ENCODE measurements around the gene POLD2.

The POLD2 gene

GRCh38 chr7:44093102-44093641 is 30.2 kb downstream of the POLD2 start:
- H3K9me3 ChIP-seq (ENCODE audit: control extremely low read depth in 1 of 5, control insufficient read depth in 4 of 5, insufficient read depth in 2 of 5, low read depth in 1 of 5, low read length in 4 of 5): no peaks in the 10 kb centered on the region
- POLR2A ChIA-PET: no interaction called here
- DNase-seq: no peak

GRCh38 chr7:44087911-44088838 is 35.2 kb downstream of the POLD2 start:
- Histone ChIP-seq H3K36me3 (ENCODE audit: control insufficient read depth in 4 of 4, insufficient read depth in 4 of 4, low read length in 3 of 4) (no peaks in the 10 kb centered on the region), H3K9me3 (ENCODE audit: control extremely low read depth in 1 of 5, control insufficient read depth in 4 of 5, insufficient read depth in 2 of 5, low read depth in 1 of 5, low read length in 4 of 5) (no peaks in the 10 kb centered on the region), H3K4me1 (ENCODE audit: control extremely low read depth in 1 of 4, control insufficient read depth in 4 of 4, insufficient read depth in 4 of 4, low read length in 3 of 4) (peaks cover 0 to under 1% (median 0%) of the 10 kb centered on the region in 4 experiments), H3K27ac (ENCODE audit: insufficient read depth in 1 of 2, low read depth in 1 of 2, low read length in 2 of 2, poor library complexity in 1 of 2, severe bottlenecking in 2 of 2) (no peak overlapping the region), H3K27me3 (replicated peaks in 2 of 5; ENCODE audit: control insufficient read depth in 4 of 5, insufficient read depth in 5 of 5, low read length in 4 of 5) (no peaks in the 10 kb centered on the region), H3K4me3 (ENCODE audit: control insufficient read depth in 1 of 7, extremely low read depth in 1 of 7, insufficient read depth in 4 of 7, low read depth in 2 of 7, low read length in 6 of 7) (no peak overlapping the region)
- 90% methylated on average over 16 of the region's 20 CpGs for WGBS (ENCODE audit: insufficient coverage)
- DNase-seq: no peak
- CTCF ChIA-PET: interaction anchor here (1.0 to 1.5 kb wide), 5 partner anchors 9 to 14 kb away, joined by 3 to 4 read pairs (median 3); no protein-coding TSS in a partner anchor
- POLR2A ChIA-PET: no interaction called here

More at GRCh38 chr7:44093102-44093641, 30.2 kb downstream of the POLD2 start:
- Histone ChIP-seq H3K4me1 (ENCODE audit: control extremely low read depth in 1 of 4, control insufficient read depth in 4 of 4, insufficient read depth in 4 of 4, low read length in 3 of 4) (peaks cover 6 to 18% (median 14%) of the 10 kb centered on the region in 4 experiments), H3K4me3 (ENCODE audit: control insufficient read depth in 1 of 7, extremely low read depth in 1 of 7, insufficient read depth in 4 of 7, low read depth in 2 of 7, low read length in 6 of 7) (no peak overlapping the region), H3K27me3 (replicated peaks in 2 of 5; ENCODE audit: control insufficient read depth in 4 of 5, insufficient read depth in 5 of 5, low read length in 4 of 5) (no peaks in the 10 kb centered on the region), H3K27ac (ENCODE audit: insufficient read depth in 1 of 2, low read depth in 1 of 2, low read length in 2 of 2, poor library complexity in 1 of 2, severe bottlenecking in 2 of 2) (no peak overlapping the region), H3K36me3 (ENCODE audit: control insufficient read depth in 4 of 4, insufficient read depth in 4 of 4, low read length in 3 of 4) (no peaks in the 10 kb centered on the region)
- CTCF ChIA-PET: interaction anchor here (0.9 to 1.5 kb wide), 3 partner anchors 9 to 103 kb away, joined by 3 read pairs; no protein-coding TSS in a partner anchor
- 63% methylated on average over 3 of the region's 6 CpGs for WGBS (ENCODE audit: insufficient coverage)

- POLR2A ChIA-PET: no interaction called here
- peaks cover 0 to 9% (median 4%) of the 10 kb centered on the region in 4 experiments for H3K4me1 ChIP-seq (ENCODE audit: control extremely low read depth in 1 of 4, control insufficient read depth in 4 of 4, insufficient read depth in 4 of 4, low read length in 3 of 4)
These were observed 36.7 kb downstream of the POLD2 start for GRCh38 chr7:44086627-44087026.

GRCh38 chr7:44085546-44085945 is 37.8 kb downstream of the POLD2 start:
- H3K4me1 ChIP-seq (ENCODE audit: control extremely low read depth in 1 of 4, control insufficient read depth in 4 of 4, insufficient read depth in 4 of 4, low read length in 3 of 4): peaks cover 3 to 18% (median 13%) of the 10 kb centered on the region in 4 experiments
- peak in 1 of 3 donors; percentile 27 for DNase-seq
- H3K9me3 ChIP-seq (ENCODE audit: control extremely low read depth in 1 of 5, control insufficient read depth in 4 of 5, insufficient read depth in 2 of 5, low read depth in 1 of 5, low read length in 4 of 5): no peaks in the 10 kb centered on the region
- POLR2A ChIA-PET: no interaction called here
- no peak overlapping the region for H3K4me3 ChIP-seq (ENCODE audit: control insufficient read depth in 1 of 7, extremely low read depth in 1 of 7, insufficient read depth in 4 of 7, low read depth in 2 of 7, low read length in 6 of 7)
- H3K27ac ChIP-seq (ENCODE audit: insufficient read depth in 1 of 2, low read depth in 1 of 2, low read length in 2 of 2, poor library complexity in 1 of 2, severe bottlenecking in 2 of 2): no peak overlapping the region
- no peaks in the 10 kb centered on the region for H3K27me3 ChIP-seq (replicated peaks in 2 of 5; ENCODE audit: control insufficient read depth in 4 of 5, insufficient read depth in 5 of 5, low read length in 4 of 5)
- H3K36me3 ChIP-seq (ENCODE audit: control insufficient read depth in 4 of 4, insufficient read depth in 4 of 4, low read length in 3 of 4): peaks cover 0 to 5% (median under 1%) of the 10 kb centered on the region in 4 experiments
- WGBS (ENCODE audit: insufficient coverage): 100% methylated on average over 3 of the region's 3 CpGs
- CTCF ChIA-PET: interaction anchor here (1.3 to 1.9 kb wide), 3 partner anchors 12 to 22 kb away, joined by 3 to 6 read pairs (median 4); no protein-coding TSS in a partner anchor

More at GRCh38 chr7:44086627-44087026, 36.7 kb downstream of the POLD2 start:
- Histone ChIP-seq H3K36me3 (ENCODE audit: control insufficient read depth in 4 of 4, insufficient read depth in 4 of 4, low read length in 3 of 4) (no peaks in the 10 kb centered on the region), H3K4me3 (ENCODE audit: control insufficient read depth in 1 of 7, extremely low read depth in 1 of 7, insufficient read depth in 4 of 7, low read depth in 2 of 7, low read length in 6 of 7) (no peak overlapping the region), H3K27ac (ENCODE audit: insufficient read depth in 1 of 2, low read depth in 1 of 2, low read length in 2 of 2, poor library complexity in 1 of 2, severe bottlenecking in 2 of 2) (no peak overlapping the region), H3K9me3 (ENCODE audit: control extremely low read depth in 1 of 5, control insufficient read depth in 4 of 5, insufficient read depth in 2 of 5, low read depth in 1 of 5, low read length in 4 of 5) (no peaks in the 10 kb centered on the region), H3K27me3 (replicated peaks in 2 of 5; ENCODE audit: control insufficient read depth in 4 of 5, insufficient read depth in 5 of 5, low read length in 4 of 5) (no peaks in the 10 kb centered on the region)
- 91% methylated on average over 1 of the region's 3 CpGs for whole genome bisulfite sequencing (ENCODE audit: insufficient coverage)
- DNase-seq: no peak
- CTCF ChIA-PET: interaction anchor here (1.0 to 1.5 kb wide), 2 partner anchors 11 to 16 kb away, joined by 3 to 6 read pairs; no protein-coding TSS in a partner anchor

GRCh38 chr7:44084701-44085100 is 38.6 kb downstream of the POLD2 start:
- 86% methylated on average over 4 of the region's 4 CpGs for WGBS (ENCODE audit: insufficient coverage)
- Histone ChIP-seq H3K27me3 (replicated peaks in 2 of 5; ENCODE audit: control insufficient read depth in 4 of 5, insufficient read depth in 5 of 5, low read length in 4 of 5) (no peaks in the 10 kb centered on the region), H3K4me1 (ENCODE audit: control extremely low read depth in 1 of 4, control insufficient read depth in 4 of 4, insufficient read depth in 4 of 4, low read length in 3 of 4) (peaks cover 3 to 18% (median 13%) of the 10 kb centered on the region in 4 experiments), H3K27ac (ENCODE audit: insufficient read depth in 1 of 2, low read depth in 1 of 2, low read length in 2 of 2, poor library complexity in 1 of 2, severe bottlenecking in 2 of 2) (no peak overlapping the region), H3K9me3 (ENCODE audit: control extremely low read depth in 1 of 5, control insufficient read depth in 4 of 5, insufficient read depth in 2 of 5, low read depth in 1 of 5, low read length in 4 of 5) (no peaks in the 10 kb centered on the region), H3K4me3 (ENCODE audit: control insufficient read depth in 1 of 7, extremely low read depth in 1 of 7, insufficient read depth in 4 of 7, low read depth in 2 of 7, low read length in 6 of 7) (no peak overlapping the region), H3K36me3 (ENCODE audit: control insufficient read depth in 4 of 4, insufficient read depth in 4 of 4, low read length in 3 of 4) (peaks cover 0 to 14% (median 7%) of the 10 kb centered on the region in 4 experiments)
- ChIA-PET POLR2A (no interaction called here), CTCF (interaction anchor here (1.3 to 1.9 kb wide), 2 partner anchors 18 to 21 kb away, joined by 3 to 4 read pairs; no protein-coding TSS in a partner anchor)
- DNase-seq: no peak

GRCh38 chr7:44083796-44084195 is 39.6 kb downstream of the POLD2 start:
- Histone ChIP-seq H3K4me1 (ENCODE audit: control extremely low read depth in 1 of 4, control insufficient read depth in 4 of 4, insufficient read depth in 4 of 4, low read length in 3 of 4) (peaks cover 3 to 18% (median 13%) of the 10 kb centered on the region in 4 experiments), H3K4me3 (ENCODE audit: control insufficient read depth in 1 of 7, extremely low read depth in 1 of 7, insufficient read depth in 4 of 7, low read depth in 2 of 7, low read length in 6 of 7) (no peak overlapping the region), H3K36me3 (ENCODE audit: control insufficient read depth in 4 of 4, insufficient read depth in 4 of 4, low read length in 3 of 4) (peaks cover 0 to 22% (median 12%) of the 10 kb centered on the region in 4 experiments), H3K9me3 (ENCODE audit: control extremely low read depth in 1 of 5, control insufficient read depth in 4 of 5, insufficient read depth in 2 of 5, low read depth in 1 of 5, low read length in 4 of 5) (no peaks in the 10 kb centered on the region), H3K27ac (ENCODE audit: insufficient read depth in 1 of 2, low read depth in 1 of 2, low read length in 2 of 2, poor library complexity in 1 of 2, severe bottlenecking in 2 of 2) (no peak overlapping the region), H3K27me3 (replicated peaks in 2 of 5; ENCODE audit: control insufficient read depth in 4 of 5, insufficient read depth in 5 of 5, low read length in 4 of 5) (no peaks in the 10 kb centered on the region)
- no peak for DNase-seq
- WGBS (ENCODE audit: insufficient coverage): 100% methylated on average over 2 of the region's 3 CpGs
- ChIA-PET CTCF (interaction anchor here (0.8 kb wide), 1 partner anchor 9 kb away, joined by 3 read pairs; no protein-coding TSS in a partner anchor), POLR2A (no interaction called here)
